Upper lobe of left lung (tissue), 6 donors: Measurements from ENCODE around the gene ADCY2. TPM values are rescaled to one million over a fixed set of nuclear protein-coding genes. Genes with fewer than 3 reads are reported as not detected.

Source experiments
- ATAC-seq, 2 donors: fragments of 200-7000 bp; cut with Tn5 transposase; one replicate each; pipeline ENCODE4 v1.9.1; 2022; ENCODE audit warnings: mild to moderate bottlenecking in 2 of 2, moderate library complexity in 2 of 2; ENCODE audit not compliant: low FRiP score in 2 of 2
- DNase-seq, 2 donors: peaks; one replicate each; pipeline ENCODE4 v3.0.0-alpha.2; 2019 to 2020
- H3K27ac ChIP-seq, 4 donors: fragments of 200-600 bp; sonication (generic); one replicate each; pipeline ENCODE4 v1.5.1; 2016 to 2019
- H3K27me3 ChIP-seq, 4 donors: fragments of 200-600 bp; sonication (generic); one replicate each; pipeline ENCODE4 v1.5.1; 2017 to 2019
- H3K36me3 ChIP-seq, 4 donors: fragments of 200-600 bp; sonication (generic); one replicate each; pipeline ENCODE4 v1.5.1; 2016 to 2019
- H3K4me1 ChIP-seq, 4 donors: fragments of 200-600 bp; sonication (generic); one replicate each; pipeline ENCODE4 v1.5.1; 2018 to 2019
- H3K4me3 ChIP-seq, 4 donors: fragments of 200-600 bp; sonication (generic); one replicate each; pipeline ENCODE4 v1.5.1; 2017 to 2019; ENCODE audit warnings: mild to moderate bottlenecking in 2 of 4, moderate library complexity in 1 of 4
- H3K9me3 ChIP-seq, 4 donors: fragments of 200-600 bp; sonication (generic); one replicate each; pipeline ENCODE4 v1.5.1; 2018 to 2019
- EP300 ChIP-seq, 4 donors: sonication (generic); formaldehyde crosslinking; IDR thresholded peaks; one replicate each; pipeline ENCODE4 v1.5.1; 2017; ENCODE audit warnings: antibody characterized with exemption in 4 of 4, control low read depth in 2 of 4
- POLR2A ChIP-seq, 4 donors: fragments of 450-650 bp; IDR thresholded peaks; one replicate each; pipeline ENCODE4 v1.5.1; 2016 to 2017; ENCODE audit warnings: antibody characterized with exemption in 4 of 4, mild to moderate bottlenecking in 2 of 4
- POLR2AphosphoS5 ChIP-seq, 2 donors: sonication (generic); formaldehyde crosslinking; IDR thresholded peaks; one replicate each; pipeline ENCODE4 v1.5.1; 2017; ENCODE audit warnings: antibody characterized with exemption in 2 of 2
- WGBS, 2 donors: methylation state at CpG; one replicate each; pipeline ENCODE4 v1.1.5; 2017 to 2018; 5-methylcytosine and 5-hydroxymethylcytosine counted together
- total RNA-seq, 6 donors: library from RNA; depleted of rRNA in 4 of 6; stranded (reverse); fragments of >200 nt in 4 of 6; gene quantifications; one replicate each; pipeline versions ENCODE4 v1.1.0 to v1.2.1, GENCODE V29; 2016 to 2021
- TF ChIP-seq, protein P1 (sequence below), 6 experiments: fragments of 450-650 bp in 4 of 6; fragments of 200-600 bp in 2 of 6; sonication (generic) in 2 of 6; IDR thresholded peaks; one replicate each; pipeline ENCODE4 v1.5.1; 2016 to 2019; ENCODE audit warnings: antibody characterized with exemption in 6 of 6
- donor health status: DM: no; HTN: no; CAD: no; lungs with moderate emphysema.
- donor health status: DM: no; HTN: yes; CAD: no; lungs with severe emphysema.

ADCY2 gene
- total RNA-seq, 6 donors from 2014 or later, result 0.20 to 2.4 (median 0.46) TPM; not detected in 1

DNA sequence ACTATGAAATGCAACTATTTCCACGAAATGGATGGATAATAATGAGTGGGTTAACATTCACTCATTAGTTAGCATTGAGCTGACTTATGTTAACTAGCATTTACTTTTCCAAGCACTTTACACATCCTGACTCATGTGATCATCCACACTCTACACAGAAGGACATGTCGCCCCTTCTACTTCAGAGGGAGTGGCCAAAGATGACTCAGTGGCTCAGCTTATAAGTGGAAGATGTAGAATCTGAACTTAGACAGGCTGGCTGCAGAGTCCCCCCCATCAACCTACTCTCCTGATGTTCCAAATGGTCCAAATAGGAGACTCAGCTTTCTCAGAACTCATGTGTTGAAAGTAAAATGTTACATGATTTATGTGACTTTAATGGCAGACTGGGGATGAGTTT is 146.0 kb downstream of the ADCY2 start:
- H3K27ac ChIP-seq, result no peak overlapping the region
- TF ChIP-seq EP300 (IDR thresholded peaks at IDR 0.05), result no peak
- TF ChIP-seq, protein P1, sequence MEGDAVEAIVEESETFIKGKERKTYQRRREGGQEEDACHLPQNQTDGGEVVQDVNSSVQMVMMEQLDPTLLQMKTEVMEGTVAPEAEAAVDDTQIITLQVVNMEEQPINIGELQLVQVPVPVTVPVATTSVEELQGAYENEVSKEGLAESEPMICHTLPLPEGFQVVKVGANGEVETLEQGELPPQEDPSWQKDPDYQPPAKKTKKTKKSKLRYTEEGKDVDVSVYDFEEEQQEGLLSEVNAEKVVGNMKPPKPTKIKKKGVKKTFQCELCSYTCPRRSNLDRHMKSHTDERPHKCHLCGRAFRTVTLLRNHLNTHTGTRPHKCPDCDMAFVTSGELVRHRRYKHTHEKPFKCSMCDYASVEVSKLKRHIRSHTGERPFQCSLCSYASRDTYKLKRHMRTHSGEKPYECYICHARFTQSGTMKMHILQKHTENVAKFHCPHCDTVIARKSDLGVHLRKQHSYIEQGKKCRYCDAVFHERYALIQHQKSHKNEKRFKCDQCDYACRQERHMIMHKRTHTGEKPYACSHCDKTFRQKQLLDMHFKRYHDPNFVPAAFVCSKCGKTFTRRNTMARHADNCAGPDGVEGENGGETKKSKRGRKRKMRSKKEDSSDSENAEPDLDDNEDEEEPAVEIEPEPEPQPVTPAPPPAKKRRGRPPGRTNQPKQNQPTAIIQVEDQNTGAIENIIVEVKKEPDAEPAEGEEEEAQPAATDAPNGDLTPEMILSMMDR (IDR thresholded peaks at IDR 0.05), result no peak
- no peak for TF ChIP-seq POLR2AphosphoS5 (IDR thresholded peaks at IDR 0.05)
- no peak for TF ChIP-seq POLR2A (IDR thresholded peaks at IDR 0.05)
- 68 to 76% methylated on average over 2 of the region's 2 CpGs for WGBS, 2 donors
- no peaks in the 10 kb centered on the region for H3K36me3 ChIP-seq
- H3K9me3 ChIP-seq, result no peaks in the 10 kb centered on the region
- ATAC-seq (no peak), DNase-seq (no peak)
- H3K4me1 ChIP-seq, result no peaks in the 10 kb centered on the region
- H3K27me3 ChIP-seq, result no peaks in the 10 kb centered on the region
- no peak overlapping the region for H3K4me3 ChIP-seq

DNA sequence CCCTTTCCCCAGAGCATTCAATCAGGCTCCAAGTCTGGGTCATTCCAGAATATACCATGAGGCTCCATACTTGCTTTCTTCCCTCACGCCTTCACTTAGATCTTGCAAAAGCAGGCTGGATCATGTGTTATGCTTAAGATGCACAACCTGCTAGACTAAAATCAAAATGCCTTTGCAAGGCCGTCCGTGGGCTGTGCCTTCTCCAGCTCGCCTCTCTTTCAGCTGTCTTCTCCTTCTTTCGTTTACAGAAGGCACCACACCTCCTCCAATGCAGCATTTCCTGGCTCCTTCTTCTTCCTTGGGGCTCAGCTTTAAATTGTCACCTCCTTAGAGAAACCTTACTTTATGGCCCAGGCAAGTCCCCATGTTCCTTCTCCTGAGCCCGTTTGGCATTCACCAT is 150.6 kb downstream of the ADCY2 start:
- H3K9me3 ChIP-seq, result no peaks in the 10 kb centered on the region
- H3K36me3 ChIP-seq, result no peaks in the 10 kb centered on the region
- WGBS, 2 donors, result 67 to 78% methylated on average over 6 of the region's 6 CpGs
- TF ChIP-seq EP300 (IDR thresholded peaks at IDR 0.05) (no peak), POLR2AphosphoS5 (IDR thresholded peaks at IDR 0.05) (no peak), POLR2A (IDR thresholded peaks at IDR 0.05) (no peak)
- TF ChIP-seq, protein P1 (IDR thresholded peaks at IDR 0.05), result no peak
- no peaks in the 10 kb centered on the region for H3K4me1 ChIP-seq
- no peak for ATAC-seq
- H3K27ac ChIP-seq, result no peak overlapping the region
- no peak overlapping the region for H3K4me3 ChIP-seq
- DNase-seq, result no peak
- no peaks in the 10 kb centered on the region for H3K27me3 ChIP-seq

DNA sequence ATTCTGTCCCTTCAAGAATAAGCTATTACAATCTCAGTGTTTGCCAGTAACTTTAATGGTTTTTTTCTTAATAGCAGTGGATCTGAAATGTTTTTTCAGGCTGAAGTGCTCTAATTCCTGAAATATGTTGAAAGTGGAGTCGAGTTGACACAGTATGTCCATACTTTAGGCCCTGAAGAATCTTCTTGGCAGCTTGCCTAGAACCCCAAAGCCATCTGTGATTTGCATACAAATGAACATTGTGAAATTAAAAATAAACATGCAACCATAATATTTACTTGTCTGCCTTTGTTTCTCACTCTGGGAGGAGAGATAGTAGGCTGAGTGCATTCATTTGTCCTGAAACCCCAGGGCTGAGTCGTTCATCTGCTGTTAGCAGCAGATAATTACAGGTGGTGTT is 152.7 kb downstream of the ADCY2 start:
- no peaks in the 10 kb centered on the region for H3K4me1 ChIP-seq
- TF ChIP-seq POLR2AphosphoS5 (IDR thresholded peaks at IDR 0.05), result no peak
- no peak for TF ChIP-seq EP300 (IDR thresholded peaks at IDR 0.05)
- TF ChIP-seq, protein P1 (IDR thresholded peaks at IDR 0.05), result no peak
- TF ChIP-seq POLR2A (IDR thresholded peaks at IDR 0.05), result no peak
- no peak for ATAC-seq
- H3K27me3 ChIP-seq, result no peaks in the 10 kb centered on the region
- no peaks in the 10 kb centered on the region for H3K36me3 ChIP-seq
- no peak for DNase-seq
- no peaks in the 10 kb centered on the region for H3K9me3 ChIP-seq
- WGBS, 2 donors, result 33 to 34% methylated on average over 2 of the region's 2 CpGs
- no peak overlapping the region for H3K27ac ChIP-seq
- H3K4me3 ChIP-seq, result no peak overlapping the region

DNA sequence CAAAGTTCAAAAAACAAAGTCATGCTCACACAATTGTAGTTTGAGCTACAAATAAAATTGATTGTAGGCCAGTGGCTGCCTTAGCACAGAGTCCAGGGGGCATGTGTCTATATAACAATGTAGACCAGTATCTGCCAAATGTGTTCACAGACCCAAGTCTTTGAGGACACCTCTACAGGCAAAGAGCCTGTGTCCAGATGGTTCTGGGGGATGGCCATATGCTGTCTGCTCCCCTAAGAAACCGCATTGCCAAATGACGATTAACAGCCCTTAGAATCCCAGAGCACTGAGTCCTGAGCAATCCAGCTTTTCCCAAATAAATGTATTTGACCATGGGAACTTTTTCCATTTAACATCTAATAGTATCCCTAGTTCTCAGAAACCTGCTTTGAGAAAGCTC is 169.6 kb downstream of the ADCY2 start:
- no peak overlapping the region for H3K27ac ChIP-seq
- H3K4me1 ChIP-seq, result no peaks in the 10 kb centered on the region
- WGBS, 2 donors, result 90 to 100% methylated on average over 2 of the region's 2 CpGs
- DNase-seq, result no peak
- TF ChIP-seq, protein P1 (IDR thresholded peaks at IDR 0.05), result no peak
- TF ChIP-seq POLR2A (IDR thresholded peaks at IDR 0.05) (no peak), EP300 (IDR thresholded peaks at IDR 0.05) (no peak), POLR2AphosphoS5 (IDR thresholded peaks at IDR 0.05) (no peak)
- no peak for ATAC-seq
- H3K27me3 ChIP-seq, result no peaks in the 10 kb centered on the region
- H3K4me3 ChIP-seq, result no peak overlapping the region
- H3K9me3 ChIP-seq, result no peaks in the 10 kb centered on the region
- no peaks in the 10 kb centered on the region for H3K36me3 ChIP-seq

DNA sequence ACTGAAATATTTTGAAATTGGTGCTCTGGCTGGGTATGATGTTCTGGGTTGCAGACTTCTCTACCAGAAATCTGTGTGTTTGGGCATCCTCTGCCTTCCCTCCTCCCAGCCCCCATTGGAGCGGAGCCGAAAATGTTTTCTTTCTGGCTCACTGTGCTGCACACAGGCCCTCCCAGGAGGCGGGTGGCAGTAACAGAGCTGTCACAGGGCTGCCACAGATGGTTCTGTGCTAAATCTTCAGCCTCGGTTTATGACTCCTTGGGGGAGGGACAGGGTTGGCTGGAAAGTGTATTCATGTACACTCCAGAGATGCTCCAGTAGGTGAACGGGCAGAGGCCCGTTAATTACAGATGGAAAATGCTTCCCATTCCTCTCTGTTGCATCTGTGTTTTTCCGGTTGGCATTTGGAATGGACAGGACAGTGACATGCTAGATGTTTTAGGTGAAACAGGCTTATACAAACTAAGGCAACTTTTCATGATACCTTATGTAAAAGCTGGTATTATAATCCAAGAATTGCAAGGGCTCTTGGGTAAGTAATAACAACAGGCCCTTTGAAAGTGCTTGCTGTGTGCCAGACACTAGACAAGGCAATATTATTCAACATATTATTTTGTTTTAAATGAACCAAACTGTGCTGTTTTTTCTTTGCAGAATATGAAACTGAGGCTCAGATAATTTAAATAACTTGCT is 180.2 kb downstream of the ADCY2 start:
- no peak overlapping the region for H3K27ac ChIP-seq
- H3K36me3 ChIP-seq, result no peaks in the 10 kb centered on the region
- H3K4me1 ChIP-seq, result no peaks in the 10 kb centered on the region
- 61 to 75% methylated on average over 6 to 7 of the region's 7 CpGs for WGBS, 2 donors
- no peaks in the 10 kb centered on the region for H3K9me3 ChIP-seq
- H3K27me3 ChIP-seq, result no peaks in the 10 kb centered on the region
- ATAC-seq (no peak), DNase-seq (no peak)
- no peak overlapping the region for H3K4me3 ChIP-seq
- TF ChIP-seq, protein P1 (IDR thresholded peaks at IDR 0.05), result no peak
- TF ChIP-seq POLR2AphosphoS5 (IDR thresholded peaks at IDR 0.05) (no peak), POLR2A (IDR thresholded peaks at IDR 0.05) (no peak), EP300 (IDR thresholded peaks at IDR 0.05) (no peak)
